Measurements from ENCODE around the gene KASH5.

GRCh38 chr19:49371184-49371583, 16.9 kb upstream of the KASH5 start:
- TF ChIP-seq CTCF (IDR thresholded peaks at IDR 0.05; ENCODE audit: insufficient read depth, low read length) (no peak), SPI1 (IDR thresholded peaks at IDR 0.05; ENCODE audit: borderline replicate concordance, low read depth) (no peak), POLR2AphosphoS5 (IDR thresholded peaks at IDR 0.05; ENCODE audit: low read depth) (no peak), GABPA (IDR thresholded peaks at IDR 0.05; ENCODE audit: low read depth) (no peak)
- TF ChIP-seq, protein P1, sequence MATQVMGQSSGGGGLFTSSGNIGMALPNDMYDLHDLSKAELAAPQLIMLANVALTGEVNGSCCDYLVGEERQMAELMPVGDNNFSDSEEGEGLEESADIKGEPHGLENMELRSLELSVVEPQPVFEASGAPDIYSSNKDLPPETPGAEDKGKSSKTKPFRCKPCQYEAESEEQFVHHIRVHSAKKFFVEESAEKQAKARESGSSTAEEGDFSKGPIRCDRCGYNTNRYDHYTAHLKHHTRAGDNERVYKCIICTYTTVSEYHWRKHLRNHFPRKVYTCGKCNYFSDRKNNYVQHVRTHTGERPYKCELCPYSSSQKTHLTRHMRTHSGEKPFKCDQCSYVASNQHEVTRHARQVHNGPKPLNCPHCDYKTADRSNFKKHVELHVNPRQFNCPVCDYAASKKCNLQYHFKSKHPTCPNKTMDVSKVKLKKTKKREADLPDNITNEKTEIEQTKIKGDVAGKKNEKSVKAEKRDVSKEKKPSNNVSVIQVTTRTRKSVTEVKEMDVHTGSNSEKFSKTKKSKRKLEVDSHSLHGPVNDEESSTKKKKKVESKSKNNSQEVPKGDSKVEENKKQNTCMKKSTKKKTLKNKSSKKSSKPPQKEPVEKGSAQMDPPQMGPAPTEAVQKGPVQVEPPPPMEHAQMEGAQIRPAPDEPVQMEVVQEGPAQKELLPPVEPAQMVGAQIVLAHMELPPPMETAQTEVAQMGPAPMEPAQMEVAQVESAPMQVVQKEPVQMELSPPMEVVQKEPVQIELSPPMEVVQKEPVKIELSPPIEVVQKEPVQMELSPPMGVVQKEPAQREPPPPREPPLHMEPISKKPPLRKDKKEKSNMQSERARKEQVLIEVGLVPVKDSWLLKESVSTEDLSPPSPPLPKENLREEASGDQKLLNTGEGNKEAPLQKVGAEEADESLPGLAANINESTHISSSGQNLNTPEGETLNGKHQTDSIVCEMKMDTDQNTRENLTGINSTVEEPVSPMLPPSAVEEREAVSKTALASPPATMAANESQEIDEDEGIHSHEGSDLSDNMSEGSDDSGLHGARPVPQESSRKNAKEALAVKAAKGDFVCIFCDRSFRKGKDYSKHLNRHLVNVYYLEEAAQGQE (IDR thresholded peaks at IDR 0.05; ENCODE audit: insufficient replicate concordance, low read depth): no peak
